MCF 10A (cell line): Measurements from ENCODE around the gene SNX25. TPM values are rescaled to one million over a fixed set of nuclear protein-coding genes. Genes with fewer than 3 reads are reported as not detected.

Source experiments
- BruUV-seq: library from RNA; stranded (reverse); fragments of 400-500 nt; replicated peaks from 2 replicates; lab custom pipeline; 2021; lab: Mats Ljungman, UMichigan
- CTCF ChIA-PET: fragments of 300-600 bp; sonication (Branson Sonifier 250); formaldehyde crosslinking; extraction: SDS; loops from one replicate; lab custom pipeline; 2021; ENCODE audit warnings: antibody characterized with exemption, inconsistent platforms; lab: Yijun Ruan, JAX
- POLR2A ChIA-PET: fragments of 300-600, 350-650 bp; sonication (Branson Sonifier 250); formaldehyde crosslinking; extraction: SDS; loops from one replicate; lab custom pipeline; 2020; ENCODE audit warnings: antibody characterized with exemption, inconsistent platforms; lab: Yijun Ruan, JAX
- DNase-seq: peaks from one replicate; pipeline ENCODE4 v3.0.0-alpha.2; 2018; ENCODE audit not compliant: unreplicated experiment
- H3K27ac Mint-ChIP-seq: one replicate; pipeline ENCODE4 v1.8.0; 2022; ENCODE audit warnings: mild to moderate bottlenecking, low read depth, mixed read lengths; ENCODE audit not compliant: unreplicated experiment
- H3K27me3 Mint-ChIP-seq: one replicate; pipeline ENCODE4 v1.8.0; 2022; ENCODE audit warnings: mixed read lengths; ENCODE audit not compliant: insufficient read depth, unreplicated experiment
- H3K36me3 Mint-ChIP-seq: one replicate; pipeline ENCODE4 v1.8.0; 2022; ENCODE audit warnings: mild to moderate bottlenecking, moderate library complexity, mixed read lengths; ENCODE audit not compliant: insufficient read depth, unreplicated experiment
- H3K4me1 Mint-ChIP-seq: one replicate; pipeline ENCODE4 v1.8.0; 2022; ENCODE audit warnings: mixed read lengths; ENCODE audit not compliant: insufficient read depth, unreplicated experiment
- H3K4me3 Mint-ChIP-seq: one replicate; pipeline ENCODE4 v1.8.0; 2022; ENCODE audit warnings: mild to moderate bottlenecking, moderate library complexity, mixed read lengths; ENCODE audit not compliant: unreplicated experiment
- H3K9me3 Mint-ChIP-seq: one replicate; pipeline ENCODE4 v1.8.0; 2022; ENCODE audit warnings: mixed read lengths; ENCODE audit not compliant: unreplicated experiment
- intact Hi-C: fragments of 100-400 bp; cut with micrococcal nuclease; formaldehyde crosslinking; loops from 2 replicates; pipeline ENCODE4 v1.14.1; 2022
- total RNA-seq: library from RNA; stranded (reverse); gene quantifications from 2 replicates; pipeline ENCODE4 v1.2.3, GENCODE V29; 2022
- TF ChIP-seq, protein P1 (sequence below): fragments of 200-600 bp; IDR thresholded peaks from one replicate; pipeline ENCODE4 v1.8.0; 2022; ENCODE audit warnings: antibody characterized with exemption, mild to moderate bottlenecking; ENCODE audit not compliant: unreplicated experiment

Gene SNX25
- total RNA-seq, 1 experiment from 2014 or later: 10.5 TPM

DNA sequence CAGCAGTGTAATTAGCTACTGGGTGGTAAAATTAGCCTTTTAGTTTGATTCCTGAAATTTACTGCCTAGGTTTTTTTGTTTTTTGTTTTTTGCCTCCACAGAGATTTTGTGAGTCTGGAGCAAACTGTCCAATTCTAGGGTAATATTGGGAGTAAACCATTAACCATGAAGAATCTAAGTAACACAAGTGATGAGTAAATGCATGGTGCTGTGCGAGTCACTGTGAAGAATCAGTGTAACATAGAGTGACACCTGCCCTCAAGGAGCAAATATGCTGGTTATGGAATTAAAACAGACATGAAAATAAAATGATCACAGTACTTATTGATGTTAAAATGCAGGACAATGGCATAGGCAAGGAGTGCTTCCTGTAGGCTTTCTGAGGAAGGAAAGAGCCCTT is 126.2 kb downstream of the SNX25 start:
- no peak overlapping the region for H3K27ac Mint-ChIP-seq
- peaks cover 12% of the 10 kb centered on the region for H3K36me3 Mint-ChIP-seq
- TF ChIP-seq, protein P1, sequence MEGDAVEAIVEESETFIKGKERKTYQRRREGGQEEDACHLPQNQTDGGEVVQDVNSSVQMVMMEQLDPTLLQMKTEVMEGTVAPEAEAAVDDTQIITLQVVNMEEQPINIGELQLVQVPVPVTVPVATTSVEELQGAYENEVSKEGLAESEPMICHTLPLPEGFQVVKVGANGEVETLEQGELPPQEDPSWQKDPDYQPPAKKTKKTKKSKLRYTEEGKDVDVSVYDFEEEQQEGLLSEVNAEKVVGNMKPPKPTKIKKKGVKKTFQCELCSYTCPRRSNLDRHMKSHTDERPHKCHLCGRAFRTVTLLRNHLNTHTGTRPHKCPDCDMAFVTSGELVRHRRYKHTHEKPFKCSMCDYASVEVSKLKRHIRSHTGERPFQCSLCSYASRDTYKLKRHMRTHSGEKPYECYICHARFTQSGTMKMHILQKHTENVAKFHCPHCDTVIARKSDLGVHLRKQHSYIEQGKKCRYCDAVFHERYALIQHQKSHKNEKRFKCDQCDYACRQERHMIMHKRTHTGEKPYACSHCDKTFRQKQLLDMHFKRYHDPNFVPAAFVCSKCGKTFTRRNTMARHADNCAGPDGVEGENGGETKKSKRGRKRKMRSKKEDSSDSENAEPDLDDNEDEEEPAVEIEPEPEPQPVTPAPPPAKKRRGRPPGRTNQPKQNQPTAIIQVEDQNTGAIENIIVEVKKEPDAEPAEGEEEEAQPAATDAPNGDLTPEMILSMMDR: no peak
- no peak overlapping the region for H3K4me3 Mint-ChIP-seq
- peaks cover 8% of the 10 kb centered on the region for H3K9me3 Mint-ChIP-seq
- BruUV-seq: no TSS peak
- H3K4me1 Mint-ChIP-seq: no peaks in the 10 kb centered on the region
- no peaks in the 10 kb centered on the region for H3K27me3 Mint-ChIP-seq
- CTCF ChIA-PET: no interaction called here
- intact Hi-C loops: no loop called here
- no peak for DNase-seq
- POLR2A ChIA-PET: interaction anchor here (0.8 kb wide), 1 partner anchor 20 kb away, joined by 5 read pairs; no protein-coding TSS in a partner anchor

DNA sequence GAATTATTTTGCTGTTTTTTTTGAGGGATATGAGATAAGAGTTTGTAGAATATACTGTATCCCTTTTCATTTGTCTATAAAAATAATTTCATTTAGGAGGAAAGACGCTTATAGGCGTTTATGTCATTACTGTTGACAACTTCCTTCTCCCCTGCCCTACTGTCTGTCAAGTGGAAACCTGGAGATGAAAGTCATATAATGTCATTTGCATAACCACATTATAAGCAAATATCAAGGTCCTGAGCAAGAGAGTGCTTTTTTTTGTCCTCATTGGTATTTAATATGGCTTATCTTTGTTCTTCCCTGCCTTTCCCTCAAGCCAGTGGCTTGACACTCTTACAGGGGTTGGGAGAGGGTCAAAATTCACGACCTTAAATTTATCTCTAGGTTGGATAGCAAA is 130.5 kb downstream of the SNX25 start:
- TF ChIP-seq, protein P1: no peak
- CTCF ChIA-PET: interaction anchor here (1.0 kb wide), 1 partner anchor 48 kb away, joined by 3 read pairs; no protein-coding TSS in a partner anchor
- POLR2A ChIA-PET: interaction anchor here (0.7 kb wide), 1 partner anchor 85 kb away, joined by 3 read pairs; no protein-coding TSS in a partner anchor
- peaks cover 18% of the 10 kb centered on the region for H3K36me3 Mint-ChIP-seq
- no TSS peak for BruUV-seq
- no peaks in the 10 kb centered on the region for H3K27me3 Mint-ChIP-seq
- no peak overlapping the region for H3K27ac Mint-ChIP-seq
- no peak overlapping the region for H3K4me3 Mint-ChIP-seq
- intact Hi-C loops: no loop called here
- H3K9me3 Mint-ChIP-seq: peaks cover 8% of the 10 kb centered on the region
- H3K4me1 Mint-ChIP-seq: no peaks in the 10 kb centered on the region
- no peak for DNase-seq

GRCh38 chr4:185341377-185341776 is 132.0 kb downstream of the SNX25 start:
- Mint-ChIP-seq H3K4me3 (no peak overlapping the region), H3K36me3 (peaks cover 18% of the 10 kb centered on the region), H3K27ac (no peak overlapping the region), H3K9me3 (peaks cover 8% of the 10 kb centered on the region), H3K27me3 (no peaks in the 10 kb centered on the region), H3K4me1 (no peaks in the 10 kb centered on the region)
- DNase-seq: no peak
- CTCF ChIA-PET: interaction anchor here (0.6 kb wide), 1 partner anchor 145 kb away, joined by 3 read pairs; no protein-coding TSS in a partner anchor
- POLR2A ChIA-PET: no interaction called here
- intact Hi-C loops: no loop called here
- TF ChIP-seq, protein P1: no peak
- BruUV-seq: no TSS peak

DNA sequence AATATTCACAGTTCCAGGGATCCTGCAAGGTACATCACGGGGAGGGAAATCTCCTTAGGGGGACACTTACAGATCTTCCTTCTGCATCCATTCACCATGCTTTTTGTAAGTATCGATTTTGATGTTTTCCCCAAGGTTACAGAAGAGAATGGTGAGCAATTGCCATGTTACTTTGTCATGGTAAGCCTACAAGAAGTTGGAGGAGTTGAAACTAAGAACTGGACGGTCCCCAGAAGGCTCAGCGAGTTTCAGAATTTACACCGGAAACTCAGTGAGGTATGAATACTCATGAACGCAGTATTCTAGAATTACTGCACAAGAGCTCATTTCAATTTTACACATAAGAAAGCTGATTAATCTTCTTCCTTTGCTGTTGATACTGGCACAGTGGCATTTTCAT is 132.4 kb downstream of the SNX25 start:
- TF ChIP-seq, protein P1: no peak
- no TSS peak for BruUV-seq
- H3K36me3 Mint-ChIP-seq: peaks cover 18% of the 10 kb centered on the region
- H3K4me3 Mint-ChIP-seq: no peak overlapping the region
- peaks cover 8% of the 10 kb centered on the region for H3K9me3 Mint-ChIP-seq
- ChIA-PET CTCF (interaction anchor here (0.6 kb wide), 1 partner anchor 145 kb away, joined by 3 read pairs; no protein-coding TSS in a partner anchor), POLR2A (no interaction called here)
- no peaks in the 10 kb centered on the region for H3K27me3 Mint-ChIP-seq
- no peaks in the 10 kb centered on the region for H3K4me1 Mint-ChIP-seq
- H3K27ac Mint-ChIP-seq: no peak overlapping the region
- intact Hi-C loops: no loop called here
- no peak for DNase-seq
